SK-N-SH (cell line): ENCODE measurements around the gene VPS35L.

ENCODE experiments used
- CTCF ChIP-seq: fragments of 200-600 bp; sonication (generic); IDR thresholded peaks from 2 replicates; pipeline ENCODE4 v1.6.1; 2017; ENCODE audit warnings: antibody characterized with exemption, mild to moderate bottlenecking, moderate library complexity
- RAD21 ChIP-seq: IDR thresholded peaks from 2 replicates; pipeline ENCODE4 v1.6.1; 2012; ENCODE audit warnings: mild to moderate bottlenecking, low read length

- TF ChIP-seq CTCF = no peak
- TF ChIP-seq RAD21 = no peak
These were observed 69.5 kb downstream of the VPS35L start for GRCh38 chr16:19625039-19625438.
